Endothelial cell of umbilical vein (primary cell): ENCODE results near the gene DEGS2. TPM values are rescaled to one million over a fixed set of nuclear protein-coding genes. Genes with fewer than 3 reads are reported as not detected.

Experiments
- BruUV-seq: library from RNA; stranded (reverse); fragments of 400-500 nt; replicated peaks from 2 replicates; lab custom pipeline; 2021; lab: Mats Ljungman, UMichigan
- CTCF ChIA-PET: fragments of 300-600, 350-600 bp; sonication (Branson Sonifier 250); formaldehyde crosslinking; loops from one replicate; lab custom pipeline; 2021; ENCODE audit warnings: antibody characterized with exemption, inconsistent platforms; lab: Charles Lee
- POLR2A ChIA-PET: fragments of 300-600, 350-600 bp; sonication (Branson Sonifier 250); formaldehyde crosslinking; loops from one replicate; lab custom pipeline; 2021; ENCODE audit warnings: antibody characterized with exemption, inconsistent platforms; lab: Charles Lee
- DNase-seq: peaks from one replicate; pipeline ENCODE4 v3.0.0-alpha.2; 2011; ENCODE audit warnings: low read depth, low spot score
- FAIRE-seq: peaks from 2 replicates; lab custom pipeline; 2011; peaks lifted over from hg19 to GRCh38; lab: Jason Lieb, UNC
- H2AFZ ChIP-seq: 2 replicates; pipeline ENCODE4 v1.6.0; 2012; ENCODE audit warnings: low read depth, low read length, control low read depth, inconsistent platforms
- H3K27ac ChIP-seq: 2 replicates; pipeline ENCODE4 v1.5.1; 2011; ENCODE audit warnings: low read depth, mild to moderate bottlenecking, control low read depth, low read length, moderate library complexity; ENCODE audit not compliant: insufficient read depth
- H3K27me3 ChIP-seq, 2 experiments: 2 replicates each; pipeline versions ENCODE4 v1.6.0 to v1.6.1; 2011; ENCODE audit warnings: low read length in 2 of 2, mixed read lengths in 1 of 2; ENCODE audit not compliant: control insufficient read depth in 2 of 2, insufficient read depth in 2 of 2
- H3K36me3 ChIP-seq, 2 experiments: 2 replicates in 1 of 2; 3 replicates in 1 of 2; pipeline ENCODE4 v1.5.1; 2011; ENCODE audit warnings: low read length in 2 of 2, mild to moderate bottlenecking in 1 of 2, moderate library complexity in 1 of 2; ENCODE audit not compliant: control insufficient read depth in 2 of 2, insufficient read depth in 2 of 2; ENCODE audit errors: extremely low read depth in 1 of 2
- H3K4me1 ChIP-seq: 3 replicates; pipeline ENCODE4 v1.5.1; 2011; ENCODE audit warnings: mild to moderate bottlenecking, low read length; ENCODE audit not compliant: control insufficient read depth, insufficient read depth; ENCODE audit errors: extremely low read depth
- H3K4me2 ChIP-seq: 2 replicates; pipeline ENCODE4 v1.6.1; 2011; ENCODE audit warnings: low read length, control low read depth, mixed read lengths; ENCODE audit not compliant: insufficient read depth
- H3K4me3 ChIP-seq, 3 experiments: fragments of 200-600 bp in 1 of 3; sonication (generic), shearing (Covaris generic) in 1 of 3; replicated peaks in 1 of 3; 2 replicates each; pipeline ENCODE4 v1.5.1; 2011 to 2016; ENCODE audit warnings: control low read depth in 3 of 3, low read length in 3 of 3, mild to moderate bottlenecking in 2 of 3, inconsistent platforms in 1 of 3, low read depth in 1 of 3, moderate library complexity in 1 of 3; ENCODE audit not compliant: insufficient read depth in 1 of 3
- H3K79me2 ChIP-seq: 2 replicates; pipeline ENCODE4 v1.6.0; 2012; ENCODE audit warnings: low read length, inconsistent platforms; ENCODE audit not compliant: control insufficient read depth, insufficient read depth
- H3K9ac ChIP-seq: replicated peaks from 2 replicates; pipeline ENCODE3; 2011; ENCODE audit warnings: low read length, control low read depth; ENCODE audit not compliant: insufficient read depth; ENCODE audit errors: extremely low read depth
- H3K9me1 ChIP-seq: replicated peaks from 3 replicates; pipeline ENCODE4 v1.6.0; 2011; ENCODE audit warnings: mild to moderate bottlenecking, low read length; ENCODE audit not compliant: control insufficient read depth, insufficient read depth; ENCODE audit errors: extremely low read depth
- H3K9me3 ChIP-seq: replicated peaks from 2 replicates; pipeline ENCODE4 v1.5.1; 2012; ENCODE audit warnings: low read length, inconsistent platforms; ENCODE audit not compliant: control insufficient read depth, insufficient read depth
- H4K20me1 ChIP-seq: replicated peaks from 2 replicates; pipeline ENCODE3; 2011; ENCODE audit warnings: mild to moderate bottlenecking, low read length; ENCODE audit not compliant: control insufficient read depth, insufficient read depth; ENCODE audit errors: extremely low read depth
- CTCF ChIP-seq, 2 donors: IDR thresholded peaks; 1 replicate in 1 of 2; 2 replicates in 1 of 2; pipeline ENCODE4 v1.5.1; 2011; ENCODE audit warnings: low read length in 2 of 2, mild to moderate bottlenecking in 2 of 2, moderate library complexity in 2 of 2, control low read depth in 1 of 2, inconsistent platforms in 1 of 2, low read depth in 1 of 2; ENCODE audit not compliant: insufficient read depth in 1 of 2; ENCODE audit errors: extremely low read depth in 1 of 2
- EZH2 ChIP-seq: IDR thresholded peaks from 2 replicates; pipeline ENCODE4 v1.6.1; 2012; ENCODE audit warnings: borderline replicate concordance, low read depth, mild to moderate bottlenecking, moderate library complexity, low read length, inconsistent platforms; ENCODE audit not compliant: severe bottlenecking
- FOS ChIP-seq: IDR thresholded peaks from 2 replicates; pipeline ENCODE4 v1.6.1; 2011; ENCODE audit warnings: mild to moderate bottlenecking, low read length, moderate library complexity, borderline replicate concordance; ENCODE audit not compliant: insufficient read depth
- GATA2 ChIP-seq: IDR thresholded peaks from 2 replicates; pipeline ENCODE4 v1.7.0; 2011; ENCODE audit warnings: low read depth, mild to moderate bottlenecking, moderate library complexity, mixed read lengths, low read length; ENCODE audit not compliant: insufficient read length, insufficient read depth
- JUN ChIP-seq: IDR thresholded peaks from 2 replicates; pipeline ENCODE4 v1.6.1; 2011; ENCODE audit warnings: borderline replicate concordance, low read depth; ENCODE audit not compliant: insufficient read length, insufficient read depth
- MAX ChIP-seq: IDR thresholded peaks from 2 replicates; pipeline ENCODE4 v1.6.1; 2011; ENCODE audit not compliant: insufficient read depth, insufficient read length
- MYC ChIP-seq: IDR thresholded peaks from one replicate; pipeline ENCODE4 v1.6.1; 2011; ENCODE audit warnings: mild to moderate bottlenecking, low read depth, low read length
- POLR2A ChIP-seq: IDR thresholded peaks from 2 replicates; pipeline ENCODE4 v1.6.1; 2012; ENCODE audit warnings: low read depth, mild to moderate bottlenecking, control low read depth, low read length
- POLR2AphosphoS5 ChIP-seq: IDR thresholded peaks from 2 replicates; pipeline ENCODE4 v1.6.1; 2012; ENCODE audit warnings: low read depth, mild to moderate bottlenecking, control low read depth, low read length, moderate library complexity; ENCODE audit not compliant: insufficient read depth
- dilution Hi-C: fragments of 300-500 bp; cut with MboI; formaldehyde crosslinking; loops from one replicate; pipeline ENCODE4 v1.15.0; 2019; ENCODE audit warnings: low sequenced_read_pairs; ENCODE audit not compliant: extremely low pct_ligation_motif_present
- intact Hi-C: fragments of 100-400 bp; cut with micrococcal nuclease; formaldehyde crosslinking; loops from one replicate; pipeline ENCODE4 v1.10.0; 2022
- polyA plus RNA-seq, 4 experiments: library from polyadenylated mRNA; depleted of rRNA in 3 of 4; stranded (reverse) in 3 of 4; unstranded in 1 of 4; fragments of >200 nt; gene quantifications; 2 replicates each; pipeline versions ENCODE4 v1.2.1 to v1.2.3, GENCODE V29; 2011 to 2012; ENCODE audit warnings: missing spikeins in 1 of 4
- total RNA-seq: library from RNA; stranded (reverse); gene quantifications from 2 replicates; pipeline ENCODE4 v1.2.3, GENCODE V29; 2021

Gene DEGS2
- total and polyA plus RNA-seq, 2 donors (not counting 3 experiments of a cell fraction or from before 2014, with no cell fraction given), result 0.06 TPM; not detected in 1

GRCh38 chr14:100165831-100166440, 6.5 kb upstream of the DEGS2 start:
- no peaks in the 10 kb centered on the region for H3K4me1 ChIP-seq
- no peak overlapping the region for H3K4me2 ChIP-seq
- ChIA-PET POLR2A (no interaction called here), CTCF (interaction anchor here (1.1 to 2.0 kb wide), 4 partner anchors 10 to 58 kb away, joined by 3 to 5 read pairs (median 4); no protein-coding TSS in a partner anchor)
- no peaks in the 10 kb centered on the region for H4K20me1 ChIP-seq
- no peaks in the 10 kb centered on the region for H3K79me2 ChIP-seq
- H3K9me3 ChIP-seq, result no peaks in the 10 kb centered on the region
- H3K9me1 ChIP-seq, result no peaks in the 10 kb centered on the region
- no peak overlapping the region for H2AFZ ChIP-seq
- H3K4me3 ChIP-seq, result no peak overlapping the region
- no peak overlapping the region for H3K27ac ChIP-seq
- H3K27me3 ChIP-seq, result peaks cover 1 to 2% of the 10 kb centered on the region in 2 experiments
- no peak overlapping the region for H3K9ac ChIP-seq
- TF ChIP-seq MAX (no peak), EZH2 (no peak), FOS (no peak), MYC (no peak), CTCF (IDR thresholded peaks at IDR 0.05; ENCODE audit: extremely low read depth in 1 of 2, insufficient read depth in 1 of 2, low read depth in 1 of 2, low read length in 2 of 2) (no peak), POLR2AphosphoS5 (no peak), POLR2A (no peak), GATA2 (no peak), JUN (no peak)
- no TSS peak for BruUV-seq
- DNase-seq, result no peak
- no peak for FAIRE-seq
- H3K36me3 ChIP-seq, result no peaks in the 10 kb centered on the region
- dilution Hi-C loops, result no loop called here
- intact Hi-C loops, result no loop called here
